ENCODE measurements around the gene PDCD1.

The PDCD1 gene

GRCh38 chr2:241820625-241821384 is 37.9 kb downstream of the PDCD1 start:
- TF ChIP-seq FOXP2 (optimal IDR thresholded peaks at IDR 0.05; ENCODE audit: borderline replicate concordance, extremely low read depth, extremely low read length, insufficient read depth) (no peak), TAF1 (IDR thresholded peaks at IDR 0.05; ENCODE audit: borderline replicate concordance, insufficient read depth, low read length) (no peak), SIN3A (IDR thresholded peaks at IDR 0.05; ENCODE audit: borderline replicate concordance, insufficient read depth, low read length) (no peak), REST (IDR thresholded peaks at IDR 0.05; ENCODE audit: insufficient read depth in 1 of 2, low read depth in 2 of 2, low read length in 2 of 2) (no peak), POLR2AphosphoS5 (IDR thresholded peaks at IDR 0.05; ENCODE audit: low read depth, low read length) (no peak)

DNA sequence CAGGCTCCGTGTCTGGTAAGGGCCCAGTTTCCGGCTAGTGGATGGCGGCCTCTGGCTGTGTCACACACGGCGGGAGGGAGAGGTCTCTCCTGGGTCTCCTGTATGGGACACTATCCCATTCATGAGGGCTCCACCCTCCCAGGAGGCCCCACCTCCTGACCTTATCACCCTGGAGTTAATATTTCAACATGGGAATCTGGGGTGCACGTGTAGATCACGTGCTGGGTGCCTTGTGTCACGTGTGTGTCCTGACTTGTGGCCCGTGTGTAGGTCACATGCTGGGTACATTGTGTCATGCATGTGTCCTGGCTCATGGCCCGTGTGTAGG is 39.8 kb downstream of the PDCD1 start:
- TF ChIP-seq FOXP2 (optimal IDR thresholded peaks at IDR 0.05; ENCODE audit: borderline replicate concordance, extremely low read depth, extremely low read length, insufficient read depth) (no peak), REST (IDR thresholded peaks at IDR 0.05; ENCODE audit: insufficient read depth in 1 of 2, low read depth in 2 of 2, low read length in 2 of 2) (no peak), POLR2AphosphoS5 (IDR thresholded peaks at IDR 0.05; ENCODE audit: low read depth, low read length) (no peak), SIN3A (IDR thresholded peaks at IDR 0.05; ENCODE audit: borderline replicate concordance, insufficient read depth, low read length) (no peak), TAF1 (IDR thresholded peaks at IDR 0.05; ENCODE audit: borderline replicate concordance, insufficient read depth, low read length) (no peak)

- TF ChIP-seq FOXP2 (optimal IDR thresholded peaks at IDR 0.05; ENCODE audit: borderline replicate concordance, extremely low read depth, extremely low read length, insufficient read depth) (no peak), REST (IDR thresholded peaks at IDR 0.05; ENCODE audit: insufficient read depth in 1 of 2, low read depth in 2 of 2, low read length in 2 of 2) (no peak), TAF1 (IDR thresholded peaks at IDR 0.05; ENCODE audit: borderline replicate concordance, insufficient read depth, low read length) (no peak), SIN3A (IDR thresholded peaks at IDR 0.05; ENCODE audit: borderline replicate concordance, insufficient read depth, low read length) (no peak), POLR2AphosphoS5 (IDR thresholded peaks at IDR 0.05; ENCODE audit: low read depth, low read length) (no peak)
Measured at GRCh38 chr2:241818229-241818942, 40.3 kb downstream of the PDCD1 start.

GRCh38 chr2:241817126-241817820 is 41.4 kb downstream of the PDCD1 start:
- TF ChIP-seq TAF1 (IDR thresholded peaks at IDR 0.05; ENCODE audit: borderline replicate concordance, insufficient read depth, low read length) = no peak
- peak; percentile 39 for TF ChIP-seq FOXP2 (optimal IDR thresholded peaks at IDR 0.05; ENCODE audit: borderline replicate concordance, extremely low read depth, extremely low read length, insufficient read depth)

GRCh38 chr2:241816431-241817121 is 42.1 kb downstream of the PDCD1 start:
- TF ChIP-seq TAF1 (IDR thresholded peaks at IDR 0.05; ENCODE audit: borderline replicate concordance, insufficient read depth, low read length) = no peak
- TF ChIP-seq SIN3A (IDR thresholded peaks at IDR 0.05; ENCODE audit: borderline replicate concordance, insufficient read depth, low read length) = no peak
- no peak for TF ChIP-seq POLR2AphosphoS5 (IDR thresholded peaks at IDR 0.05; ENCODE audit: low read depth, low read length)
- TF ChIP-seq REST (IDR thresholded peaks at IDR 0.05; ENCODE audit: insufficient read depth in 1 of 2, low read depth in 2 of 2, low read length in 2 of 2) = no peak
- TF ChIP-seq FOXP2 (optimal IDR thresholded peaks at IDR 0.05; ENCODE audit: borderline replicate concordance, extremely low read depth, extremely low read length, insufficient read depth) = no peak

Data from PFSK-1 (cell line).